Fibroblast of skin of right quadriceps (primary cell): ENCODE data around the gene LBHD1.

Experiments
- DNase-seq: peaks from one replicate; pipeline ENCODE4 v3.0.0-alpha.2; 2013

LBHD1 gene

DNA sequence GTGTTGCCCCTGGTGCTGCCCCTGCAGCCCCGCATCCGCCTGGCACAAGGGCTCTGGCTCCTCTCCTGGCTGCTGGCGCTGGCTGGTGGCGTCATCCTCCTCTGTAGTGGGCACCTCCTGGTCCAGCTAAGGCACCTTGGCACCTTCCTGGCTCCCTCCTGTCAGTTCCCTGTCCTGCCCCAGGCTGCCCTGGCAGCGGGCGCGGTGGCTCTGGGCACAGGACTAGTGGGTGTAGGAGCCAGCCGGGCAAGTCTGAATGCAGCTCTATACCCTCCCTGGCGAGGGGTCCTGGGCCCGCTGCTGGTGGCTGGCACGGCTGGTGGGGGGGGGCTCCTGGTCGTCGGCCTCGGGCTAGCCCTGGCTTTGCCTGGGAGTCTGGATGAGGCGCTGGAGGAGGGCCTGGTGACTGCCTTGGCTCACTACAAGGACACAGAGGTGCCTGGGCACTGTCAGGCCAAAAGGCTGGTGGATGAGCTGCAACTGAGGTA, 58.7 kb downstream of the LBHD1 start:
- DNase-seq: no peak
